Panc1 (cell line): Measurements from ENCODE around the gene OR8D2.

Experiments used
- POLR2AphosphoS5 ChIP-seq: IDR thresholded peaks from 2 replicates; pipeline ENCODE4 v1.6.1; 2012; ENCODE audit warnings: mild to moderate bottlenecking, low read depth, low read length, moderate library complexity
- TF ChIP-seq, protein P1 (sequence below): fragments of 450-650 bp; IDR thresholded peaks from 2 replicates; pipeline ENCODE4 v1.5.1; 2017; ENCODE audit warnings: mild to moderate bottlenecking

GRCh38 chr11:124322356-124322755 lies 2.4 kb upstream of the OR8D2 start:
- TF ChIP-seq, protein P1, sequence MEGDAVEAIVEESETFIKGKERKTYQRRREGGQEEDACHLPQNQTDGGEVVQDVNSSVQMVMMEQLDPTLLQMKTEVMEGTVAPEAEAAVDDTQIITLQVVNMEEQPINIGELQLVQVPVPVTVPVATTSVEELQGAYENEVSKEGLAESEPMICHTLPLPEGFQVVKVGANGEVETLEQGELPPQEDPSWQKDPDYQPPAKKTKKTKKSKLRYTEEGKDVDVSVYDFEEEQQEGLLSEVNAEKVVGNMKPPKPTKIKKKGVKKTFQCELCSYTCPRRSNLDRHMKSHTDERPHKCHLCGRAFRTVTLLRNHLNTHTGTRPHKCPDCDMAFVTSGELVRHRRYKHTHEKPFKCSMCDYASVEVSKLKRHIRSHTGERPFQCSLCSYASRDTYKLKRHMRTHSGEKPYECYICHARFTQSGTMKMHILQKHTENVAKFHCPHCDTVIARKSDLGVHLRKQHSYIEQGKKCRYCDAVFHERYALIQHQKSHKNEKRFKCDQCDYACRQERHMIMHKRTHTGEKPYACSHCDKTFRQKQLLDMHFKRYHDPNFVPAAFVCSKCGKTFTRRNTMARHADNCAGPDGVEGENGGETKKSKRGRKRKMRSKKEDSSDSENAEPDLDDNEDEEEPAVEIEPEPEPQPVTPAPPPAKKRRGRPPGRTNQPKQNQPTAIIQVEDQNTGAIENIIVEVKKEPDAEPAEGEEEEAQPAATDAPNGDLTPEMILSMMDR: no peak
- TF ChIP-seq POLR2AphosphoS5: no peak
